NCI-H1105 (cell line): ENCODE measurements around the gene PICK1.
"Not testable (repeated sequence)": the region's sequence is repeated elsewhere in the genome, so short reads cannot be mapped to it uniquely, and the experiment has no call there.

Experiments
- DNase-seq: peaks from one replicate; lab custom pipeline; 2025; lab: John Stamatoyannopoulos, UW

The PICK1 gene

DNA sequence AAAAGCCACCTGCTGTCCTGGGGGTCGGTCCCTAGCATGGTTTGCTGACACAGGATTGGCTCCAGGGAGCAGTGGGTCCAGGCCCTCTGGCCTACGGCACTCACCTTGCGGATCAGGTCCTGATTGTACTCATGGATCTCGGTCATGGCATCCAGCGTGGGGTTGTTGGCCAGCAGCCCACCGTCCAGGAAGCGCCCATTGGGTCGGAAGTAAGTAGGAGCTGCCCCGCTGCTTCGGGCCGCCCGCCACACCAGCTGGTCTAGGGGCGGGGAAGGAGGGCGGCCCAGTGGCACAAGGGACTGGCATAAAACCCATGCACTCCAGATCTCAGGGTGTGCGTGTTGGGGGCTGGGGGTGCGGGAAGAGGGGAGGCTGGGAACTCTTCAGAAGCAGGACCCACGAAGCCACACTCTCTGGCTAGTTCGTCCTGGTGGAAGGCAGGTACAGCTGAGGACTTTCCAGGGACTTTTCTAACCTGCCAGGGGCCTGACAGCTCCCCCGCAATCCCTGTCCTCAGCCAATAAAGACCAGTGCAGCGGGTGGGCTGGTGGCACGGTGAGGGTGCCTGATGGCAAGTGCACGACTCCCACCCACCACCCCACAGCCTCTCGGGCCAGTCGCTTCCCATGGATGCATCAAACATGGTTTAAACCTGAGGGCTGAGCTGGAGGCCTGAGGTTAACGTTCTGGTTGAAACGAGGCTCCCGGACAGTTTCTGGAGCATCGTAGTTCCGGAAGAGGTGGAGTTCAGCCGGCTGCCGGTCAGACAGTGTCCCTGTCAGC, 58.4 kb downstream of the PICK1 start:
- DNase-seq = no peak

DNA sequence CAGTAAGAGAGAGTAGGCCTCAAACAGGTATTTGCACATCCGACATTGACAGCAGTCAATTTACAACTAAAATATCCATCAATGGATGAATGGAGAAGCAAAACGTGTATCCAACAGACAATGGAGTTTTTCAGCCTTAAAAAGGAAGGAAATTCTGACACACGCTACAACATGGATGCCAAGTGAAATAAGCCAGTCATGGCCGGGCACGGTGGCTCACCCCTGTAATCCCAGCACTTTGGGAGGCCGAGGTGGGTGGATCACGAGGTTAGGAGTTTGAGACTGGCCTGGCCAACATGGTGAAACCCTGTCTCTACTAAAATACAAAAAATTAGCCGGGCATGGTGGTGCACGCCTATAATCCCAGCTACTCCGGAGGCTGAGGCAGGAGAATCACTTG, 60.4 kb downstream of the PICK1 start:
- not testable (repeated sequence) for DNase-seq

DNA sequence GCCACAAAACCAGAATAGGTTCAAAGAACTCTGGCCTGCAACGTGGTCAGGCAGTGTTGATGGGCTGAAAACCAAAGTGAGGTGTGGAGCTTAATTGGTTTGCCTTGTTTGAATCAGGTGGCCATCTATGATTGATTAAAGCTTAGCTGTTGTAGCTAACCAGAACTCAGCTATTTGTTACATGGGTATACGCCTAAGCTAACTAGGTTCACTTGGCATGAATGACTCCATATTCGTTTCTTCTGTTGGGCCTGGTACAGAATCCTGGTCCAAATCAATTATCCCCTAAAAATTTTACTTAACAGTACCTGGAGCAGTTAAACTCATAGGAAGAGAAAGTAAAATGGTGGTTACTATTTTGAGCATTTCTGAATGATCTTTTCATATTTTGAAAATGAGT, 61.0 kb downstream of the PICK1 start:
- DNase-seq = no peak

DNA sequence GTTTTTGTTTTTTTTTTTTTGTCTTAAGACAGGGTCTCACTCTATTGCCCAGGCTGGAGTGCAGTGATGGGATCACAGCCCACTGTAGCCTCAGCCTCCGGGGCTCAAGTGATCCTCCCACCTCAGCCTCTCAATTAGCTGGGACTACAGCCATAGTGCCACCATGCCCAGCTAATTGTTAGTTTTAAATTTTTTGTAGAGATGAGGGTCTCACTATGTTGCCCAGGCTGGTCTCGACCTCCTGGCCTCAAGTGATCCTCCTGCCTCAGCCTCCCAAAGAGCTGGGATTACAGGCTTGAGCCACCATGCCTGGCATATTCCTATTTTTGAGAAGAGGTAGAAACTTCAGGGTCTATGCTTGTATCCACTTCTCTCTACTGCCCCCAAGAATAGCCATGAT, 61.5 kb downstream of the PICK1 start:
- DNase-seq = not testable (repeated sequence)

DNA sequence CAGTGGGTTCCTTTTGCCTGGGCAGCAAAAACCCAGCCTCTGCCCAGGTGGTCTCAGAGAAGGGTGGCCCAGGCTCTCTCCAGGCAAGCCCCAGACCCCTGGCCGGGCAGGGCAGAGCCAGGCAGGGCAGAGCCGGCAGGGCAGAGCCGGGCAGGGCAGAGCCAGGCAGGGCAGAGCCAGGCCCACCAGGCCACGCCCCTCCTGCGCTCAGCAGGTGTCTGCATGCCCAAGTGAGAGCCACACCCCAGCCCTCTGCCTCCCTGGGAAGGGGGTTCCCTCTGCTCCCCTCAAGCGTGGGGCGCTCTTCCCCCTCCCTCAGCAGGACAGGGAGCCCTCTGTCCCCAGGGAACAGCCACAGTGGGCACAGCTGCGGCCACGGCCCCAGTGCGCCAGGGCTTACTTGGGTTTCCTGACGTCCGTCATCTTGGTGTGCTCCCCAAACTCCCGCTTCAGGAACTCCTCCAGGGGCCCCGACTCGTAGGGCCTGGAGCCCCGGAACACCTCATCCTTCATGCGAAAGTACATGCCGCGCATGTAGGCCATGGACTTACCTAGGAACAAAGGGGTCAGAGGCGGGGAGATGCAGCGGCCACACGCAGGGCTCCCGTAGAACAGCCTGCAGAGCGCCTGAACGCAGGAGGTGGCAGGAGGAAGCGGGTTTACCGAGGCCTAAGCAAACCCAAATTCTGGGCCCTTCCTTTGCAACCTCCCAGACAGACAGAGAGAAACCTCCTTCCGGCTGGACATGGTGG, 63.3 kb downstream of the PICK1 start:
- DNase-seq = no peak

DNA sequence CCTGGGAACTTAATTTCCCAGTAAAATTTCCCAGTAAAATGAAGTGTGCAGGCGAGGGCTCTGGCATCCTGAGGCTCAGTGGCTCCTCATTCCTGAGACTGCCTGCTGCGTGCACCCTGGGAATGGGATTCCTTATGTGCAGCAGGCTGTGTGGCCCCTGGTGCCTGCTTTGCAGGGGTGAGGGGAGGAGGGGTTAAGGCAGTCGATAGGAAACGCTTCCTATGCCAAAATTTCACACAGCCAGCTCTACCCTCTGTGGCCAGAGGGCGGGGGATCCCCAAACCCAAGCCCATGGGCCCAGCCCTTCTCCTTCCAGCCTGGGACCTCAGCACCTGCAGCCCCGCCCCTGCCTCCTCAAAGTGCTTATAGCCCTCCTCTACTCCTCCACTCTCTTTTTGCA, 65.4 kb downstream of the PICK1 start:
- no peak for DNase-seq

DNA sequence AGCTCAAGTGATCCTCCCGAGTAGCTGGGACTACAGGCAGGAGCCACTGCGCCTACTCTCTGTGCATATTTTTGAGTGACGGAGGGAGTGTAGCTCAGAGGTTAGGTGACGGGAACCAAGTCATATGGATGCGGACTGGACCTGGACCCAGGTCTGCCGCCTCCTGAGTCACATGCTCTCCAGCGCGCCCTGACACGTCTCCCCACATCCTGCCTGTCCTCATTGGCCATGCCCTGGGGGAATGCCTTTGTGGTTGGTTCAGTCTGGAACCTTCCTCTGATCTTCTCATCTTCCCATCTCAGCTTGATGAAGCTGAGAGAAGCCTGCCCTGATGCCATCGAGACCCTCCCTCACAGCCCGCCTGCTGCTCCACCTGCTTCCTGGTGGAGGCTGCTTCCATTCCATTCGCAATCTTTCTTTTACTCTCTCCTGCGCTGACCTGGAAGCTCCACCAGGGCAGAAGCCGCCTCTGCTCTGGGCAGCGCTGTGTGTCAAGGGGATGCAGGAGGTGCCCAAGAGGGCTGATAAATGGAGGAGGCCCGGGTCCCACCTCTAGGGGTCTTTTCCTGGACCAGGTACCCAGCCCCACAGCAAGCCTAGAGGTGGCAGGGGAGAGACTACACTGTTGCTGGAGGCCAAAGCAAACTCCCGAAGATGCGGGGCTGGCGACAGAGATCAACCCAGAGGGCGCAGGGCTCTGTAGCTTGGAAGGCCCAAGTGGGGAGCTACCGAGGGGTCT, 67.2 kb downstream of the PICK1 start:
- DNase-seq = no peak

DNA sequence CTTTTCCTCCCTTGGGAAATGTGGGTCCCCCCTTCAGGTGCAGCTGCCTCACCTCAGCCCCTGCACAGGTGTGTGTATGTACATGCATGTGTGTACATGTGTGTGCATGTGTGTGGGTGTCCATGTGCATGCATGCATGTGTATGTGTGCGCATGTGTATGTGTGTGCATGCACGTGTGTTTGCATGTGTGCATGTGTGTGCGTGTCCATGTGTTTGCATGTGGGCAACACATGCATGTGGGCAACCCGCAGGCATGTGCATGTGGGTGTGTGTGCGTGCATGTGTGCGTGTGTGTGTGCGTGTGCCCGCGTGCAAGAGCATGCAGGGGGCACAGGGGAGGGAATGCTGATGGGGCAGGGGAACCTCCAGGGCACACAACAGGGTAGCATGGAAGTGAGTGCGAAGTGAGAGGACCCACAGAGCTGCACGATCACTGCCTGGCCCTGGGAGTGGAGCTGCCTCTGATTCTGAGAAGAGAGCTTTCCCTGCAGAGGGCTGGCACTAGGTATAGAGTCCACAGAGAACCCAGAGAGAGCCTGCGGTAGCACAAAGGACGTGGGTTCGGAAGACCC, 67.9 kb downstream of the PICK1 start:
- no peak for DNase-seq
